GM12891 (cell line): ENCODE data around the gene CMPK1.

Experiments used
- DNase-seq: peaks from one replicate; pipeline ENCODE4 v3.0.0; 2011; ENCODE audit warnings: low spot score; ENCODE audit not compliant: insufficient read length
- FAIRE-seq: peaks from 2 replicates; lab custom pipeline; 2011; peaks lifted over from hg19 to GRCh38; lab: Jason Lieb, UNC
- PAX5 ChIP-seq: IDR thresholded peaks from 2 replicates; pipeline ENCODE4 v1.6.1; 2011; ENCODE audit warnings: low read length, moderate library complexity, mild to moderate bottlenecking; ENCODE audit not compliant: insufficient read depth, severe bottlenecking
- POLR2A ChIP-seq: IDR thresholded peaks from 2 replicates; pipeline ENCODE4 v1.6.1; 2011; ENCODE audit warnings: low read depth, low read length, control low read depth
- POLR2AphosphoS5 ChIP-seq: IDR thresholded peaks from 2 replicates; pipeline ENCODE4 v1.6.1; 2011; ENCODE audit warnings: low read depth, low read length, control low read depth
- POU2F2 ChIP-seq: IDR thresholded peaks from 2 replicates; pipeline ENCODE4 v1.6.1; 2011; ENCODE audit warnings: low read depth, mild to moderate bottlenecking, control low read depth, low read length, moderate library complexity
- SPI1 ChIP-seq: IDR thresholded peaks from 2 replicates; pipeline ENCODE4 v1.6.1; 2011; ENCODE audit warnings: low read depth, low read length, control low read depth
- TAF1 ChIP-seq: IDR thresholded peaks from 2 replicates; pipeline ENCODE4 v1.6.1; 2011; ENCODE audit warnings: low read depth, low read length, control low read depth

CMPK1 gene

GRCh38 chr1:47418122-47418521 lies 84.5 kb downstream of the CMPK1 start:
- FAIRE-seq (no peak), DNase-seq (no peak)
- no peak for TF ChIP-seq POLR2AphosphoS5
- TF ChIP-seq POLR2A, result no peak
- no peak for TF ChIP-seq POU2F2
- no peak for TF ChIP-seq TAF1

GRCh38 chr1:47418681-47419325 lies 85.2 kb downstream of the CMPK1 start:
- TF ChIP-seq POLR2A (no peak), POLR2AphosphoS5 (no peak), PAX5 (no peak), TAF1 (no peak), SPI1 (no peak), POU2F2 (no peak)
- no peak for FAIRE-seq

DNA sequence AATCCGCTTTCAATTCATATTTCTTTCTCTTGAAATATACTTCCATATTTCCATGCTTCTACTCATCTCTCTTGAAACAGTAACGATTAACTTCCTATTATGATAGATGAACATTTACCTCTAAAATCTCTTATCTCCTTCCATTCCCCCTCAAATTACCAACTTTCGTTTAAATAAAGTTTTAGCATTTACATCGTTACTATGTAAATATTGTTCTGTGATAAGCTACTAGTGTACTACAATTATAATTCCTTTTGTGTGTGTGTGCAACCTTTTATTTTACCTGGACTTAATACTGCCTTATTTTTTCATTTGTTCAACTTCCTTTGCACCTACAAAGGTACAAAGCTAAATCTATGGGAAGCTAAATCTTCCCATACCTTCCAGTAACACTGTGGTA lies 87.0 kb downstream of the CMPK1 start:
- TF ChIP-seq POLR2AphosphoS5 (no peak), POLR2A (no peak), POU2F2 (no peak), TAF1 (no peak), PAX5 (no peak), SPI1 (no peak)
- FAIRE-seq (no peak), DNase-seq (no peak)

More at GRCh38 chr1:47418681-47419325, 85.2 kb downstream of the CMPK1 start:
- no peak for DNase-seq

DNA sequence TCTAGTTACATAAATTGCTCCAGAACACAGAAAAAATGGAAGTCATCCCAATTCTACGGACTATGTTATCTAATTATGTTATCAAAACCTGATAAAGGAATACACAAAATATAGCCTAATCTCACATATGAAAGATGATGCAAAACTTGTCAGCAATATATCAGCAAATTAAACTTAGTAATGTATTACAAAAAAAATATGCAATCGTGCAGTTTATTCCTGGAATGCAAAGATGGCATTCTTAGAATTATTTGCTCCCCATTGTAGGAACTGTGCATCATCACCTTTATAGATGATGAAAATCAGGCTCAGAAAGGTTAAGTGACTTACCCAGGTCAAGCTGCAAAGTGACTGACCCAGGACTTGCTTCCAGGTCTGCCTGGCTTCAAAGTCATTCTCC lies 90.3 kb downstream of the CMPK1 start:
- DNase-seq (no peak), FAIRE-seq (no peak)
- no peak for TF ChIP-seq POLR2A
- no peak for TF ChIP-seq PAX5

GRCh38 chr1:47424336-47424982 lies 90.9 kb downstream of the CMPK1 start:
- DNase-seq (no peak), FAIRE-seq (no peak)
- TF ChIP-seq SPI1, result no peak
- TF ChIP-seq PAX5, result no peak
- no peak for TF ChIP-seq POLR2A
- TF ChIP-seq POU2F2, result no peak
- TF ChIP-seq POLR2AphosphoS5, result no peak
- no peak for TF ChIP-seq TAF1
